Stimulated activated CD4-positive, alpha-beta T cell treated with anti-CD3 and anti-CD28 coated beads, Interleukin-2, amount 100 ng/mL, for 24 hours (primary cell): Measurements from ENCODE around the gene FRMD6.
A peak's percentile ranks its signal among the peaks of the same experiment; 100 is the strongest.
"Not testable (repeated sequence)": the region's sequence is repeated elsewhere in the genome, so short reads cannot be mapped to it uniquely, and the experiment has no call there.

Source experiments
- DNase-seq, 2 donors: peaks; one replicate each; pipeline ENCODE4 v3.0.0-alpha.2; 2020

Gene FRMD6

DNA sequence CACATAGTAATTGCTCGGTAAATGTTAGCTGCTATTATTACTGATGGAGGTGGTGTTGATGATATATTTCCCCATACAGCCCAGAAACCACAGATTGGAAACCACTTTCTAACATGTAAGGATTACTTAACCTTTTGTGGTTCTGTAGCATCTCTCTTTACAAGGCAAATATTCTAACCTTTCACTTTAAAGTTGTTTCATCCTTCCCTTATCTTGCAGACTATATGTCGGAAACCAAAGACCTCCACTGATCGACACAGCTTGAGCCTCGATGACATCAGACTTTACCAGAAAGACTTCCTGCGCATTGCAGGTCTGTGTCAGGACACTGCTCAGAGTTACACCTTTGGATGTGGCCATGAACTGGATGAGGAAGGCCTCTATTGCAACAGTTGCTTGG lies 75.8 kb downstream of the FRMD6 start:
- no peak for DNase-seq

DNA sequence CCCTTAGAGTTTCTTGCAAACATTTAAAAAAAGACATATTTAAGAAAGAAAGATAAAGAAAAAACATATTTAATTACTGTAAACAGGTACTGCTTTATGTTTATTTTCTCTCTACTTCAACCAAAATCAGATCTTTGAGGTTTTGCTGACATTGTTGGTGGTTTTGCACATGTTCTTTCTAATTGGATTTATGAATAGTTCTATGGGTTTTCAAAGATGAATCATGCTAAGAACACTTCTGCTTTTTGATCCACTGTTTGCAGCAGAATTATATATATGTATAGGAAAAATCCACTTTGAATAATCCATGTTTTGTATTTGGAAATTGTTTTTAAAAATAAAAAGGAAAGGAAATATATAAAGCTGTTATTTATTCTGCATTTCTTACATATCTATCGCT lies 78.4 kb downstream of the FRMD6 start:
- DNase-seq = no peak

DNA sequence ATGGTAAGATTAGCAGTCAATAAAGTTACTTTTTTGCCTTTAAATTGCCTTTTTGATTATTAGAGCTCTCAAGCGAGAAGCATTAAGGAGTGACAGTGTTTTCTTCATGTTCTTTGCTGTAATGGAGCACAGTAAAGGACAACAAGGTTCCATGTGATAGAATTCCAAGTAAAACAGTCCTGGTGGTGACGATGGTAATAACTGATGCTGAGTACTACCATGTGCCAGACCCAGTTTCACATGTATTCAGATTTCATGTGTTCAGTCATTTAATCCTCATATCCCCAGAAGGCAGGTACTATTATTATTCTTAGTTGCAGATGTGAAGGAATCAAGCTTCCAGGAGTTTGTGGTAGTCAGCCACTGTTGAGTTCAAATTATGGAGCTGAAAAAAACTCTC lies 79.0 kb downstream of the FRMD6 start:
- DNase-seq = no peak

DNA sequence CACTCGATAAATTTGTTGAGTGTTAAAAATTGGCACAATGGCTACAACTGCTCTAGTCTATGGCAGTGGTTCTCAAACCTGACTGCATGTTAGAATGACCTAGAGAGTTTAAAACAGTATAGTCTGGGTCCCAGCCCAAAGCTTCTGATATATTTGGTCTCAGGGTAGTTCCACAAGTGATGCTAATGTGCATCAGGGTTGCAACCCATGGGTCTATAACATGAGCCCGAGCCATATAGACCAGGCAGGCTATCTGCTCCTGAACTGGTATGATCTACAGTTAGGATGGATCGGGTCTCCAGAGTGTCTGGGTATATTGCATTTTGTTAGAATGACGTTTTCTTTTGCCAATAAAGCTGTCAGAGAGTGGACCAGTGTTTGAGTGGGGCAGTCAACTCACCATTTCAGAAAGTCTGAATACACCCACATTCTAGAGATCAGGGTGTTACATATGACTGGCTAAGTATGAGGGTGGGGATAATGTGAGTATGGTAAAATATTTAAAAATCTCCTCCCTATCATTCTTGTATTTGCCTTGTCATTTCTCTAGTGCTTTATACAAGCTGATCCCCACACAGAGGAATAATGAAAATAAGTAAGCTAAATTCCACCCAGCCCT lies 80.9 kb downstream of the FRMD6 start:
- no peak for DNase-seq

DNA sequence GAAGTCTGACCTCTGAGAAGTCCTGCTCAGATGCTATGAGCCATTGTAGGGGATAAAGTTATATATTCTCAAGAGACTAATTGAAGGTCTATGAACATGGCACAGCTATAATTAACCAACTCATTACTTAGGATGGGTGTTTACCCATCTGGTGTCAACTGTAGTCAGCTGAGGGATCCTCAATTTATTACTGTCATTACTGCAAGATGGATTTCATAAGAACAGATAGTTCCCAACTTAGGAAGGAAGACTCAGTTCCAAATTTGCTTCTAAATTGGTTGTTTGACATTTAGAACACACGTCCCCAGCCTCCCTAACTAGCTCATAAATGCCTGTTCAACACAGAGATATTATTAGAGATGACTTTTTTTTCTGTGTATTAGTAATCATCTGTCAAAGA lies 81.4 kb downstream of the FRMD6 start:
- no peak for DNase-seq

DNA sequence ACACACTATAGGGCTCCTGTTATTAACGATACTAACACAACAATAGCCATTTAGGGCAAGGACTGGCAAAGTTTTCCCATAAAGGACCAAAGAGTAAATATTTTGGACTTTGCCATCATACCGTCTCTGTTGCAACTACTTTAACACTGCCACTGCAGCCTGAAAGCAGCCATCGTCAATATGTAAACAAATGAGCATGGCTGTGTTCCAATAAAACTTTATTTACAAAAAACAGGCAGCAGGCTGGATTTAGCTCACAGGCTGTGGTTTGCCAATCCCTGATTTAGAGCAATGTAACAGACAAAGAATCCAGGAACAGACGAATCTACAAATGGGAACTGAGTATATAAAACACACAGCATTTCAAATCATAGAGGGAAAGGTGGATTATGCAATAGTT lies 84.1 kb downstream of the FRMD6 start:
- DNase-seq = no peak

DNA sequence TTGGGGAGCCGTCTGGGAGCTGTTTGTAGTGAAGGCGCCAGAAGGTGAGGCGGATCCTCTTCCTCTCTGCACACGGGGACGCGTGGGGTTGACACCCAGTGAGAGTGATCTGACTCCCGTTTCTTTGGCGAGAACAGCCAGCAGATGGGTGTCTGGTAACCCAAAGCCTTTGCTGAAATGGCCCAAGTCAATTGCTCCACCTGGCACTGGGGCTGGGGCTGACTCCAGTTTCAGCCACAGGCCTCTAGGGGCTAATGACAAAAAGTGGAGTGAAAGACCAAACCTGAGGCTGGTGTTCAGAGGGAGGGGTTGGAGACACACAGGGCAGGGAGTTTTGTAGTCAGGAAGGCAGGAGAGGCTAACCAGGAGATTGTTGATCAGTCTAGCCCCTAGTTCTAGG lies 87.0 kb downstream of the FRMD6 start:
- no peak for DNase-seq

DNA sequence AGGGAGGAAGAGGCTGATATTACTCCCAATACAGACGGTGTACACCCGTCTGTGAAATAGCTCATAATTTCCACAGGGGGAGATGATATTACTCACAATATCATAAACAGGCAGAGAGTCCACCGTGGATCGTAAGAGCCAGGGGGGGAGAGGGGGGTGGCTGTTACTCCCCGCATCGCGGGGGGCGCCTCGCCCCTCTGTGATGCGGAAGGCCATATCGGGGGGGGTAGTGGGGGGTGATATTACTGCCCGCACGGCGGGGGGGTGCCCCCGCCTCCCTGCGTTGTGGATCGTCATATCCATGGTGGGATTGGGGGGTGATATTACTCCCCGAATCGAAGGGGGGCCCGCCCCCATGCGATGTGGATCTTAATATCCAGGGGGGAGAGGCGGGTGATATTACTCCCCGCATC lies 91.9 kb downstream of the FRMD6 start:
- no peak for DNase-seq

DNA sequence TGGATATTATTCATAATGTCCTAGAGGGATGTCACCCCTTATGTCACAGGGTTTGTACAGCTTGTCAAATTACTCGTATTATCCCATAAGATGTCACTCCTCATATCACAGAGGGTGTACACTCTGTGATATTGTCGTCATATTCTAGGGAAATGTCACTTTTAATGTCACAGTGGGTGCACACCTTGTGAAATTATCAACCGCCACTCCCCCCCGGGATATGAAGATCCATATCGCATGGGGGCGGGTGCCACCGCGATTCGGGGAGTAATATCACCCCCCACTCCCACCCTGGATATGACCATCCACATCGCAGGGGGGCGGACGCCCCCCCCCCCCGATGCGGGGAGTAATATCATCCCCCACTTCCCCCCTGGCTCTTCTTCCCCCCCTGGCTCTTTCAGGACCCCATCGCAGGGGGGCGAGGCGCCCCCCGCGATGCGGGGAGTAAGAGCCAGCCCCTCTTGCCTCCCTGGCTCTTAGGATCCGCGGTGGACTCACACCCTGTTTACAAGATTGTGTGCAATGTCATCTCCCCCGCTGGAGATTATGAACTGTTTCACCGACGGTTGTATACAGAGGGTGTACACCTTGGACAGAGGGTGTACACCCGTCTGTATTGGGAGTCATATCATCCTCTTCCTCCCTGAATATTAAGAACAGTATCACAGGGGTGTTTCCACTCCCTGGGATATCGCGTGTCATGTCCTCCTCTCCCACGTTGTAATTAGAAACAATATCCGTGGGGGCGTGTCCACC lies 92.8 kb downstream of the FRMD6 start:
- no peak for DNase-seq

DNA sequence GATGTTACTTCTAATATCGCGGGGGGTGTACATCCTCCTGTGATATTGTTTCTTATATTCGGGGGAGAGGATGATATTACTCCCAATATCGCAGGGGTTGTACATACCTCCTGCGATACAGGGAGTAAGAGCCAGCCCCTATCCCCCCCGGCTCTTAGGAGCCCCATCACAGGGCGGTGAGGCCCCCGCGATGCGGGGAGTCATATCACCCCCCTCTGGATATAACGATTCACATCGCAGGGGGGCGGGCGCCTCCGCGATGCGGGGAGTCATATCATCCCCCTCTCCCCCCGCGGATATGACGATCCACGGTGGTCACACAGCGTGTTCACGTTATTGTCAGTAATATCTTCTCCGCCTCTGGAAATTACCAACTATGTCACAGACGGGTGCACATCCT lies 95.1 kb downstream of the FRMD6 start:
- DNase-seq = not testable (repeated sequence)

DNA sequence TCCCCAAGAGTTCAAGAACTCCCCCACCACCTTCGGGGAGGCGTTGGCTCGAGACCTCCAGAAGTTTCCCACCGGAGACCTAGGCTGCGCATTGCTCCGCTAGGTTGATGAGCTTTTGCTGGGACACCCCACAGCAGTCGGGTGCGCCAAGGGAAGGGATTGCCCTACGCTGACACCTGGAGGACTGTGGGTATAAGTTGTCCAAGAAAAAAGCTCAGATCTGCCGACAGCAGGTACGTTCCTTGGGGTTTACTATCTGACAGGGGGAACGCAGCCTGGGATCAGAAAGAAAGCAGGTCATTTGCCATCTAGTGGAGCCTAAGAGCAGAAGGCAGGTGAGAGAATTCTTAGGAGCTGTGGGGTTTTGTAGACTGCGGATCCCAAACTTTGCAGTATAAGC lies 98.8 kb downstream of the FRMD6 start:
- DNase-seq = no peak

DNA sequence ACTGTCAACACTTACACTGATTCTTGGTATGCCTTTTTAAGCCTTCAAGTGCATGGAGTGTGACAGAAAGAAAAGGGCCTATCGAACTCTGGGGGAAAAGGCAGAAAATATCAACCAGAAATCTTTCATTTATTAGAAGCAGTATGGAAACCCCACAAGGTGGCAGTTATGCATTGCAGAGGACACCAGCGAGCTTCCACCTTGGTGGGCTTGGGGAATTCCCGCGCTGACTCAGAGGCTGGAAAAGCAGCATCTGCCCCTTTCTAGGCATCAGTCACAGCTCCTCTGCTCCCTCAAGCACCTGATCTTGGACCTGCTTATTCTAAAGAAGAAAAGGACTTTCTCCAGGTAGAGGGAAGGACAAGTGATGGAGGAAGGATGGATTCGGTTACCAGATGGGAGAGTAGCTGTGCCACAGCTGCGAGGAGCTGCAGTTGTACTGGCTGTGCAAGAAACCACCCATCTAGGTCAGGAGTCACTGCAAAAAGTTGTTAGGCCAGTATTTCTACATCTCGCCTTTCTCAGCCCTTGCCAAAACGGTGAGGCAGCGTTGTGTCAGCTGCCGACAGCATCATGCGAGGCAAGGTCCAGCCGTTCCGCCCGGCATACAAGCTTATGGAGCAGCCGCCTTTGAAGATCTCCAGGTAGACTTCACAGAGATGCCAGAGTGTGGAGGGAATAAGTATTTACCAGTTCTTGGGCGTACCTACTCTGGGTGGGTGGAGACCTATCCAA lies 100.1 kb downstream of the FRMD6 start:
- DNase-seq = peak in 1 of 2 donors; percentile 26

DNA sequence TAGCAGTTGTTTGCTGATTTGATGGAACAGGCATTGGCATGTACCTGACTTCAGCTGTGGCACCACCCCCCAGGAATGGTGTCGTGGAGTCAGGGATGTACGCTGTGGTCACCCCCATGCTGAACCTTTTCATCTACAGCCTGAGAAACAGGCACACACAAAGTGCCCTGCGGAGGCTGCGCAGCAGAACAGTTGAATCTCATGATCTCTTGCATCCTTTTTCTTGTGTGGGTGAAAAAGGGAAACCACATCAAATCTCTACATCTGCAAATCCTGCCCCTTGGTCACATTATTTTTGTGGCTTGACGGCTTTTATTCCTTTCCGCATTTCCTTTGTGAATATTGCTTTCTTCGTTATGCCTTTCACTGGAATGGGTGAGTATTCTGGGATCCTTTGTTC lies 106.0 kb downstream of the FRMD6 start:
- DNase-seq = peak in 1 of 2 donors; percentile 28

DNA sequence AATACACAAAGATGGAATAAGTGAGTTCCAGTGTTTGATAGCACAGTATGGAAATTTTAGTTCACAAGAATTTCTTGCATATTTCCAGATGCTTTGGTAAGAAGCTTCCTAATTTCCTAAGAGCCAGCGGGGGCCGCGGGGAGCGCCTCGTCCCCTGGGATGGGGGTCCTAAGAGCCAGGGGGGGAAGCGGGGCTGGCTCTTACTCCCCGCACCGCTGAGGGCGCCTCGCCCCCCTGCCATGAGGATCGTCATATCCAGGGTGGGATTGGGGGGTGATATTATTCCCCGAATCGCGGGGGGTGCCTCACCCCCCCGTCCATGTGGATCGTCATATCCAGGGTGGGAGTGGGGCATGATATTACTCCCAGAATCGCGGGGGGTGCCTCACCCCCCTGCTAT lies 108.2 kb downstream of the FRMD6 start:
- no peak for DNase-seq

DNA sequence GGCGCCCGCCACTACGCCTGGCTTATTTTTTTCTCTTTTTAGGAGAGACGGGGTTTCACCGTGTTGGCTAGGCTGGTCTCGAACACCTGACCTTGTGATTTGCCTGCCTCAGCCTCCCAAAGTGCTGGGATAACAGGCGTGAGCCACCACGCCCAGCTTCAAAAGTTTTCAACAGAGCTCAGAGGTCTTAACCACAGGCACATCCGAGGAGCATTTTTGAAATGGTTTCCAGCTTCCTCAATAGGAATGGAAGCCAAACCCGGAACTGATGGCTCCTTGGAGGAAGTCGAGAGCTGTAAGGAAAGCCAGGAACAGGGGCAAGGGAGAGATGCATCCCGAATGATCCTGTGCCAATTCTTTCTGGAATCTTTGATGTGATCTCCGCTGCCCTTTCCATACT lies 114.0 kb downstream of the FRMD6 start:
- DNase-seq = not testable (repeated sequence)

DNA sequence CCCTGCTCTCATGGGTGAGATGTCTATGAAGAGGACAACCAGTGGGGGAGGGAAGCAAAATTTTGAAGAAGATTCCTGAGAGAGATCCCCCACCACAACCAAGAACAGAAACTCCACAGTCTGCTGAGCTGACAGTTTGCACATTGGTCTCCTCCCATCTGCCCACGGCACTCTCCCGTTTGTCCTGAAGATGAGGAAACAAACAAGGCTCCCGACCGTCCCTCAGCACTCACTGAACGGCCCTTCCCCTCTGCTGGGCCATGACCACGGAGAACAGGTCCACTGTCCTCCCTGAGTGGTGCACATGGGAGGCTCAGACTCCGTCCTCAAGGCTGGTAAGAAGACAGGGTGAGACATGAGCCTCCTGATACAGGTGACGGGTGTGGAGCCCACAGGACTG lies 114.9 kb downstream of the FRMD6 start:
- DNase-seq = not testable (repeated sequence)

DNA sequence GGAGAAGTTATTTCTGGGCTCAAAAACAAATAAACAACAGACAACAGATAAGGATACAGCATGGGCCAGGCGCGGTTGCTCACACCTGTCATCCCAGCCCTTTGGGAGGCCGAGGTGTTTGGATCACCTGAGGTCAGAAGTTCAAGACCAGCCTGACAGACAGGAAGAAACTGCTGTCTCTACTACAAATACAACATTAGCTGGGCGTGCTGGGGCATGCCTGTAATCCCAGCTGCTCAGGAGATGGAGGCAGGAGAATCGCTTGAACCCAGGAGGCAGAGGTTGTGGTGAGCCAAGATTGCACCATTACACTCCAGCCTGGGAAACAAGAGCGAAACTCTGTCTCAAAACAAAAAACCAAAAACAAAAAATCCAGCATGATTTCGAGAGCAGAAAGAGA lies 117.6 kb downstream of the FRMD6 start:
- DNase-seq = not testable (repeated sequence)

DNA sequence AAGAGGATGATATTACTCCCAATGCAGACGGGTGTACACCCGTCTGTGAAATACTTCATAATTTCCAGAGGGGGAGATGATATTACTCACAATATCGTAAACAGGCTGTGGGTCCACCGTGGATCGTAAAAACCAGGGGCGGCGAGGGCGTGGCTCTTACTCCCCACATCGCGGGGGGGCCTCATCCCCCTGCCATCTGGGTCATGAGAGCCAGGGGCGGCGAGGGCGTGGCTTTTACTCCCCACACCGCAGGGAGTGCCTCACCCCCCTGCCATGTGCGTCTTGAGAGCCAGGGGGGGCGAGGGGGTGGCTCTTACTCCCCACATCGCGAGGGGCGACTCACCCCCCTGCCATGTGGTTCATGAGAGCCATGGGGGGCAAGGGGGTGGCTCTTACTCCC lies 122.5 kb downstream of the FRMD6 start:
- DNase-seq = no peak

DNA sequence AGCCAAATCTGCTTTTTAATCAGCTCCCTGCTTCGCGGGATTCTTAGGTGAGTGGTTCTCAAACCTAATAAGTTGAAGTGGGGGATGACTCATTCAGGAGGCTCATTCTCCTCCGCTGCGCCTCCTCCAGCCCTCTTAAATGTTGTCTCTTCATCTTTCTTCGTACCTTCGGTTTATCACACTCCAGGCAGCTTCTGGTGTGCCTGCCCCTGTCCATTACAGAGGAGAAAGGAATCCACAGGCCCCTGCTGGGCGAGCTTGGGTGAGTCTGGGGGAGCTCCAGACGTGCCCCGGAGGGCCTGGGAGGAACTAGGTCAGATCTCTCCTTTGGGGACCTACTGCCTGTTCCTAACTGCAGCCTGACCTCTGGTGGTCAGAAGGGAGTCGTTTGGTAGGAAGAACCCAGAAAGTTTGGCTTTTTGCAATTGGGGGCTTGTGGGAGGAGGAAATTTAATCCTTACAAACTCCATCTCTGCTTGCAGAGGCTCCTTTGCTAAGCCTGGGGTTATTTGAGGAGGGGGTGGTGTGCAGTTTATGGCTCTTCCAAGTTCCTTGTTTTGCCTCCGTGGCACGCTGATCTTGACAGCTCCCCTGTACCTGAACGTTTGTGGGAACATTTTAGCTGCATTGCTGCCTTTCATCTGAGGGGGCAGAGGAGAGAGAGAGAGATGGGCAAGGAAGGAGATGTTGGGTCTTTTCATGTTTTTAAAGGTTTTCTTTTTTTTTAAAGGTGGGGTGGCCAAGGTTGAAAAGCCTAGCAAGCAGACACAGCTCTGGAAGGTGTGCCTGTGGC lies 124.6 kb downstream of the FRMD6 start:
- DNase-seq = peak; percentile 30 to 38

DNA sequence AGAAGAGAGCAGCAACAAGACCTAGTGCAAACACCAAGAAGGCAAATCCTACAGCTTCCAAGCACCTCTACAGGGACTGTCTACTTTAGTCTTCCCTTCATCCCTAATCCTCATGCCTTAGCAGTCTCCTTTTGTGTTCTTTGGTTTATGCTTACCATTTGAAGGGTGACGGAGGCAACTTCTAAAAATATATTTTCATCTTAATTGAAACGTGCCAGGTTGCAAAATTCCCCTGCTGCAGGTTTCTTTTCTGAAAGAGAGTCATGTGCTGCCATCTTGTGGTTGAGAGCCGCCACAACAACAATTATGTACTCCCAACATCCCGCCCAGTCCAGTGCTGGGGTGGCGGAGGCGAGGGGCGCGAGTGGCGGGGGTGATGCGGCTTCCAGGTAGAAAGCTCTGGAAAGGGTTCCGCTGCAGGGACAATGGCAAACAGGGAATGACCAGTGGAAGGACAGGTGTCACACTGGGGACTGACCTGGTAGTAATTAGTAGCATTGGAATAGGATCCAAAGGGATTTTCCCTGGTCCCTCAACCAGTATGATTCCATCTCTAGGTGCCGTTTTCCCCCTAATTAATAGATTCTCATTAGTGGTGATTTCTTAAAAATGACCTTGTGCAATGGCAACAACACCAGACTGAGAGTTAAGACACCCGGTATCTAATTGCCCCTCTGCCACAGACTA lies 128.4 kb downstream of the FRMD6 start:
- DNase-seq = peak; percentile 75 to 80
